ENCODE data around the gene ARHGAP24.
"Not testable (repeated sequence)": the region's sequence is repeated elsewhere in the genome, so short reads cannot be mapped to it uniquely, and the experiment has no call there.

The ARHGAP24 gene

GRCh38 chr4:85818700-85819099, 343.8 kb downstream of the ARHGAP24 start:
- no peak for DNase-seq
- intact Hi-C loops (cut with DNase I) = no loop called here

GRCh38 chr4:85820101-85820500, 345.2 kb downstream of the ARHGAP24 start:
- intact Hi-C loops (cut with DNase I) = not testable (repeated sequence)

GRCh38 chr4:85821688-85822455, 346.9 kb downstream of the ARHGAP24 start:
- DNase-seq = no peak
- intact Hi-C loops (cut with DNase I) = no loop called here

More at GRCh38 chr4:85820101-85820500, 345.2 kb downstream of the ARHGAP24 start:
- not testable (repeated sequence) for DNase-seq

GRCh38 chr4:85823295-85823694, 348.3 kb downstream of the ARHGAP24 start:
- DNase-seq = no peak
- intact Hi-C loops (cut with DNase I) = no loop called here

- DNase-seq = no peak
- intact Hi-C loops (cut with DNase I) = no loop called here
These were observed 349.4 kb downstream of the ARHGAP24 start for GRCh38 chr4:85824166-85824945.

GRCh38 chr4:85826060-85826678, 351.2 kb downstream of the ARHGAP24 start:
- intact Hi-C loops (cut with DNase I) = no loop called here
- DNase-seq = peak in 18 of 42 donors; percentile 11 to 52 (median 25)

- no peak for DNase-seq
These were observed 353.3 kb downstream of the ARHGAP24 start for GRCh38 chr4:85828027-85828890.

GRCh38 chr4:85829276-85830051, 354.5 kb downstream of the ARHGAP24 start:
- intact Hi-C loops (cut with DNase I) = no loop called here
- no peak for DNase-seq

More at GRCh38 chr4:85828027-85828890, 353.3 kb downstream of the ARHGAP24 start:
- intact Hi-C loops (cut with DNase I) = no loop called here

- intact Hi-C loops (cut with DNase I) = no loop called here
- no peak for DNase-seq
These were observed 356.7 kb downstream of the ARHGAP24 start for GRCh38 chr4:85831647-85832046.

GRCh38 chr4:85833302-85833701, 358.4 kb downstream of the ARHGAP24 start:
- intact Hi-C loops (cut with DNase I) = no loop called here
- no peak for DNase-seq

GRCh38 chr4:85834934-85835333, 360.0 kb downstream of the ARHGAP24 start:
- intact Hi-C loops (cut with DNase I) = no loop called here
- DNase-seq = no peak

GRCh38 chr4:85836588-85837438, 361.9 kb downstream of the ARHGAP24 start:
- intact Hi-C loops (cut with DNase I) = no loop called here
- DNase-seq = no peak

- intact Hi-C loops (cut with DNase I) = no loop called here
- DNase-seq = no peak
These were observed 362.4 kb downstream of the ARHGAP24 start for GRCh38 chr4:85837439-85837733.

GRCh38 chr4:85839981-85840451, 365.1 kb downstream of the ARHGAP24 start:
- DNase-seq; intact Hi-C loops (cut with DNase I): not testable (repeated sequence)

- DNase-seq = peak in 38 of 42 donors; percentile 10 to 83 (median 54)
- intact Hi-C loops (cut with DNase I) = no loop called here
These were observed 367.6 kb downstream of the ARHGAP24 start for GRCh38 chr4:85842540-85842939.

- intact Hi-C loops (cut with DNase I); DNase-seq: not testable (repeated sequence)
These were observed 378.8 kb downstream of the ARHGAP24 start for GRCh38 chr4:85853740-85854139.

GRCh38 chr4:85854546-85854945, 379.6 kb downstream of the ARHGAP24 start:
- DNase-seq = no peak
- intact Hi-C loops (cut with DNase I) = no loop called here

All from head of caudate nucleus (tissue), 42 donors.